HFF-Myc (cell line): ENCODE results near the gene ARHGAP25.

Experiments
- DNase-seq: peaks from one replicate; pipeline ENCODE4 v3.0.0-alpha.2; 2011; ENCODE audit warnings: low read depth; ENCODE audit errors: extremely low read depth
- H3K4me3 ChIP-seq: replicated peaks from 2 replicates; pipeline ENCODE4 v1.5.1; 2011; ENCODE audit warnings: low read depth, mild to moderate bottlenecking, control low read depth, low read length
- TF ChIP-seq, protein P1 (sequence below): IDR thresholded peaks from 2 replicates; pipeline ENCODE4 v1.5.1; 2012; ENCODE audit warnings: mild to moderate bottlenecking, low read depth, low read length, control low read depth; ENCODE audit errors: missing control alignments

The ARHGAP25 gene

DNA sequence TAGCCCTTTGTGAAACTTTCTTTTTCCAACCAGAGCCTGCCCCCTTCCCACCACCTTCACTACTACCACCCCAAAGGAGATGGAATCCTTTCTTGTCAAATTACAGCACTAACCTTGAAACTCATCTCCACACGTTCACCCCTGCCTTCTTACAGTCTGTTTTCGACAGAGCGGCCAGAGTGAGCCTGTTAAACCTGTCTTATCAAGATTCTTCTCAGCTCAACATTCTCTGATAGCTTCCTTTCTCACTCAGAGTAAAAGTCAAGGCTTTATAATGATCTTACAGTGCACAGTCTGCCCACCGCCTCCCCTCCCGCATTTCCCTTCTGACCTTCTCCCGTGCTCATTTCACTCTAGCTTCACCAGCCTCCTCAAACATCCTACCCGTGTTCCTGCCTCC is 56.0 kb downstream of the ARHGAP25 start:
- DNase-seq: no peak
- no peak overlapping the region for H3K4me3 ChIP-seq
- TF ChIP-seq, protein P1, sequence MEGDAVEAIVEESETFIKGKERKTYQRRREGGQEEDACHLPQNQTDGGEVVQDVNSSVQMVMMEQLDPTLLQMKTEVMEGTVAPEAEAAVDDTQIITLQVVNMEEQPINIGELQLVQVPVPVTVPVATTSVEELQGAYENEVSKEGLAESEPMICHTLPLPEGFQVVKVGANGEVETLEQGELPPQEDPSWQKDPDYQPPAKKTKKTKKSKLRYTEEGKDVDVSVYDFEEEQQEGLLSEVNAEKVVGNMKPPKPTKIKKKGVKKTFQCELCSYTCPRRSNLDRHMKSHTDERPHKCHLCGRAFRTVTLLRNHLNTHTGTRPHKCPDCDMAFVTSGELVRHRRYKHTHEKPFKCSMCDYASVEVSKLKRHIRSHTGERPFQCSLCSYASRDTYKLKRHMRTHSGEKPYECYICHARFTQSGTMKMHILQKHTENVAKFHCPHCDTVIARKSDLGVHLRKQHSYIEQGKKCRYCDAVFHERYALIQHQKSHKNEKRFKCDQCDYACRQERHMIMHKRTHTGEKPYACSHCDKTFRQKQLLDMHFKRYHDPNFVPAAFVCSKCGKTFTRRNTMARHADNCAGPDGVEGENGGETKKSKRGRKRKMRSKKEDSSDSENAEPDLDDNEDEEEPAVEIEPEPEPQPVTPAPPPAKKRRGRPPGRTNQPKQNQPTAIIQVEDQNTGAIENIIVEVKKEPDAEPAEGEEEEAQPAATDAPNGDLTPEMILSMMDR: no peak

DNA sequence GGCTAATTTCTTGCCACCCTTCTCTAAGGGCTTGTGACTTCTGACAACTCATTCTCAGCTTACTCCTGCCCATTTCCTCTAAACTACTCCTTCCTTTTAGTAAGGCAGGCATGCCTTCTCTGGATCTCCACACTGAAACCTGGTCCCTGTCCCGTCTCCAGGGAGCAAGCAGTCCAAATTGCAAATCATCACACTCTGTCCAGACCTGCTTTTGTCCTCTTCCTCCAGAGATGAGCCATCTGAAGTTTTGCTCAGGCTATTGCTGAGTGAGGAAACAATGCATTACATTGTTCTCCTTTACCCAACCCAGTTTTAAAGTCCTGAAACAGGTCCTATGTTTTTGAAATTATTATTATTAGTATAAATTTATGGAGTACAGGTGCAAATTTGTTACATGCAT is 57.3 kb downstream of the ARHGAP25 start:
- no peak for DNase-seq
- TF ChIP-seq, protein P1: no peak
- H3K4me3 ChIP-seq: no peak overlapping the region

DNA sequence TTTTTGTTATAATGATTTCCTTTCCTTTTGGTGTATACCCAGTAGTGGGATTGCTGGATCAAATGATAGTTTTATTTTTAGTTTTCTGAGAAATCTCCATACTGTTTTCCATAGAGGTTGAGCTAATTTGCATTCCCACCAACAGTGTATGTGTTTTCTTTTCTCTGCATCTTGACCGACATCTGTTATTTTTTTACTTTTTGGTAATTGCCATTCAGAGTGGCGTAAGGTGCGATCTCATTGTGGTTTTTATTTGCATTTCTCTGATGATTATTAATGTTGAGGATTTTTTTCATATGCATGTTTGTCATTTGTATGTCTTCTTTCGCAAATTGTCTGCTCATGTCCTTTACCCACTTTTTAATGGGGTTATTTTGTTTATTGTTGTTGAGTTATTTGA is 58.1 kb downstream of the ARHGAP25 start:
- TF ChIP-seq, protein P1: no peak
- H3K4me3 ChIP-seq: no peak overlapping the region

DNA sequence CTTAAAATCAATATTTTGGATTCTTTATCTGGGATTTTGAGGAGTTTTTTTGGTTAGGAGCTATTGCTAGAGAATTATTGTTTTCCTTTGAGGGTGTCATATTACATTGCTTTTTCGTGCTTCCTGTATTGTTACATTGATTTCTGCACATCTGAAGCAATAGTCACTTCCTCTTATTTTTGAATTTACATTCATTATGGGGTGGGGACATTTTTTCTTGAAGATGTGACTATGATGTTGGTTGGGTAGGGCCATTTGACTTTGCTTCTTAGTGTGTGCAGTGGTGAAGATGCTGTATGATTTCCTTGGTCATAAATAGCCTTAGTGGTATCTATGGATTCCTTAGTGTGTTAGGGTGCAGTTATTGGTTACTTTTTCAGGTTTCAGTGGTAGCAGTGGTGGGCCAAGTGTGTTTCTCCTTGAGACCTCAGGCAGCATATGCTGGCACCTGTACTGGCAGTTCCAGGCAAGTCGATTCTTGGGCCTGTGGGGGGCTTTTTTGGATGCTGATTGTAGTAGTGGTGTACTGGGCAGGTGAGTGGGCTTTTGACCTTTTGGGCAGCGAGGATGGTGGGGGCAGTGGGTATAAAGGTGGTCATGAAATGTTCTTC is 61.8 kb downstream of the ARHGAP25 start:
- TF ChIP-seq, protein P1: no peak
- no peak overlapping the region for H3K4me3 ChIP-seq
- no peak for DNase-seq

More for the DNA sequence above, 58.1 kb downstream of the ARHGAP25 start:
- DNase-seq: no peak

DNA sequence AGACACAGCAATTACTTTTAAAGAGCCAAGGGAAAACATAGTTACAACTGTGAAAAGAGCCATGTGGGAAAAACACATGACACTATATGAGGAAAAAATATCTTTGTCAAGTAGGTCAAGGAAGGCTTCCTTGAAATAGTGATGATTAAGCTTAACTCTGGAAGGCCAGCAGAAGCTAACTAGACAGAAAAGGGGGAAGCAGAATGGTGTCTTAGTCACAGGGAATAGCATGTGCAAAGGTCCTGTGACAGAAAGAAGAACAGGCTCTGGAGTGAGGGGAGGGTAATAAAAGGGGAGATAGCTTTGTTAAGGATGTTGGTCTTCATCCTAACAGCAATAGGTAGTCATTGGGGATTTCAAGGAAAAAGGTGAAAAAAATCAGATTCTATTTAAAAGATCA is 64.0 kb downstream of the ARHGAP25 start:
- TF ChIP-seq, protein P1: no peak
- DNase-seq: no peak
- H3K4me3 ChIP-seq: no peak overlapping the region

DNA sequence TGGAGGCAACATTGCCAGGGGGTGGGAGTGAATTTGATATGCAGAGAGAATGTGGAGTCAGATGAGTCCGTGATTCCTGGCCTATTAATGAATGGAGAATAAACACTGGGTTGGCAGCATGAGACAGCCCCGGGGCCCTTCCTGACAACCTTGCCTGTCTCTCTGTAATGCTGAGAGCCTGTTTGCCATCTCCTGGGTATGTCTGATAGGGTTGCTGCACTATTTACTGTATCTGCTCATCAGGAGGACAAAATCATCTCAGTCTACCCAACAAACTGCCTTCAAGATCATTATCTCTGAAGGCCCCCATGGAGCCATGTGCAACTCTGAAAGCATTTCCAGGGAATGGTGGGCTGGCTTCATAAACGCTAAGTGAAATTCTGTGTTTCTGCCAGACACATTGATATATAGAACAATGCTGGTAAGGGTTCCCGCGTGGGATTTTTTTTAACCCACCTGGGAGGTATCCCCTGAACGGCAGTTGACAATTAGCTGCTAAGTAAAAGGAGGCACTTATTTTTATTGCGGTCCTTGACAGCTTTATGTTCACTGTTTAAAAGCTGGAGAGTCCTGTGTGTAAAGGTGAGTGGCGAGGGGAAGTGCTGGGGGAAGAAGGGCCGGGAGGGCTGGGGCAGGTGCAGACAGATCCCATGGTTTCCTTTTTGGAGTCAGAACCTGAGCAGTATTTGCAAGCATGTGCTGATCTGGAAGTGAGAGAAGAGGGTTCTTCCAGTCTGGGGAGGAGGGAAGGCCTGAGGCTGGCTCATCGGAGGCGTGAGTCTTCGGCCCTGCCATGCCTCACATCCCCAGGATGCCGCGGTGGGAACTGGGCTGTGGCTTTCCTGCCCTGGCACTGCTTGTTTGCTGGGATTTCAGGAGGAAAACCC is 64.8 kb downstream of the ARHGAP25 start:
- TF ChIP-seq, protein P1: no peak
- DNase-seq: no peak
- H3K4me3 ChIP-seq: no peak overlapping the region
